Fibroblast of pulmonary artery (primary cell): ENCODE results near the gene MEP1A.
"Not testable (repeated sequence)": the region's sequence is repeated elsewhere in the genome, so short reads cannot be mapped to it uniquely, and the experiment has no call there.

Source experiments
- DNase-seq: peaks from one replicate; pipeline ENCODE4 v3.0.0-alpha.2; 2010; ENCODE audit warnings: low read depth
- H3K4me3 ChIP-seq: replicated peaks from 2 replicates; pipeline ENCODE4 v1.5.1; 2011; ENCODE audit warnings: low read depth, mild to moderate bottlenecking, control low read depth, low read length, moderate library complexity
- TF ChIP-seq, protein P1 (sequence below): IDR thresholded peaks from 2 replicates; pipeline ENCODE4 v1.5.1; 2011; ENCODE audit warnings: mild to moderate bottlenecking, control low read depth, low read length, inconsistent platforms; ENCODE audit errors: missing control alignments

MEP1A gene, protein sequence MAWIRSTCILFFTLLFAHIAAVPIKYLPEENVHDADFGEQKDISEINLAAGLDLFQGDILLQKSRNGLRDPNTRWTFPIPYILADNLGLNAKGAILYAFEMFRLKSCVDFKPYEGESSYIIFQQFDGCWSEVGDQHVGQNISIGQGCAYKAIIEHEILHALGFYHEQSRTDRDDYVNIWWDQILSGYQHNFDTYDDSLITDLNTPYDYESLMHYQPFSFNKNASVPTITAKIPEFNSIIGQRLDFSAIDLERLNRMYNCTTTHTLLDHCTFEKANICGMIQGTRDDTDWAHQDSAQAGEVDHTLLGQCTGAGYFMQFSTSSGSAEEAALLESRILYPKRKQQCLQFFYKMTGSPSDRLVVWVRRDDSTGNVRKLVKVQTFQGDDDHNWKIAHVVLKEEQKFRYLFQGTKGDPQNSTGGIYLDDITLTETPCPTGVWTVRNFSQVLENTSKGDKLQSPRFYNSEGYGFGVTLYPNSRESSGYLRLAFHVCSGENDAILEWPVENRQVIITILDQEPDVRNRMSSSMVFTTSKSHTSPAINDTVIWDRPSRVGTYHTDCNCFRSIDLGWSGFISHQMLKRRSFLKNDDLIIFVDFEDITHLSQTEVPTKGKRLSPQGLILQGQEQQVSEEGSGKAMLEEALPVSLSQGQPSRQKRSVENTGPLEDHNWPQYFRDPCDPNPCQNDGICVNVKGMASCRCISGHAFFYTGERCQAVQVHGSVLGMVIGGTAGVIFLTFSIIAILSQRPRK

GRCh38 chr6:46793138-46793537 is at the start of gene MEP1A:
Gene MEP1A, plus strand, starts transcription at chr6:46793389. Its CDS starts 10 bp downstream, at chr6:46793399.
- H3K4me3 ChIP-seq = no peak within 1 kb of the TSS
- TF ChIP-seq, protein P1, sequence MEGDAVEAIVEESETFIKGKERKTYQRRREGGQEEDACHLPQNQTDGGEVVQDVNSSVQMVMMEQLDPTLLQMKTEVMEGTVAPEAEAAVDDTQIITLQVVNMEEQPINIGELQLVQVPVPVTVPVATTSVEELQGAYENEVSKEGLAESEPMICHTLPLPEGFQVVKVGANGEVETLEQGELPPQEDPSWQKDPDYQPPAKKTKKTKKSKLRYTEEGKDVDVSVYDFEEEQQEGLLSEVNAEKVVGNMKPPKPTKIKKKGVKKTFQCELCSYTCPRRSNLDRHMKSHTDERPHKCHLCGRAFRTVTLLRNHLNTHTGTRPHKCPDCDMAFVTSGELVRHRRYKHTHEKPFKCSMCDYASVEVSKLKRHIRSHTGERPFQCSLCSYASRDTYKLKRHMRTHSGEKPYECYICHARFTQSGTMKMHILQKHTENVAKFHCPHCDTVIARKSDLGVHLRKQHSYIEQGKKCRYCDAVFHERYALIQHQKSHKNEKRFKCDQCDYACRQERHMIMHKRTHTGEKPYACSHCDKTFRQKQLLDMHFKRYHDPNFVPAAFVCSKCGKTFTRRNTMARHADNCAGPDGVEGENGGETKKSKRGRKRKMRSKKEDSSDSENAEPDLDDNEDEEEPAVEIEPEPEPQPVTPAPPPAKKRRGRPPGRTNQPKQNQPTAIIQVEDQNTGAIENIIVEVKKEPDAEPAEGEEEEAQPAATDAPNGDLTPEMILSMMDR = no peak
- DNase-seq = no peak

DNA sequence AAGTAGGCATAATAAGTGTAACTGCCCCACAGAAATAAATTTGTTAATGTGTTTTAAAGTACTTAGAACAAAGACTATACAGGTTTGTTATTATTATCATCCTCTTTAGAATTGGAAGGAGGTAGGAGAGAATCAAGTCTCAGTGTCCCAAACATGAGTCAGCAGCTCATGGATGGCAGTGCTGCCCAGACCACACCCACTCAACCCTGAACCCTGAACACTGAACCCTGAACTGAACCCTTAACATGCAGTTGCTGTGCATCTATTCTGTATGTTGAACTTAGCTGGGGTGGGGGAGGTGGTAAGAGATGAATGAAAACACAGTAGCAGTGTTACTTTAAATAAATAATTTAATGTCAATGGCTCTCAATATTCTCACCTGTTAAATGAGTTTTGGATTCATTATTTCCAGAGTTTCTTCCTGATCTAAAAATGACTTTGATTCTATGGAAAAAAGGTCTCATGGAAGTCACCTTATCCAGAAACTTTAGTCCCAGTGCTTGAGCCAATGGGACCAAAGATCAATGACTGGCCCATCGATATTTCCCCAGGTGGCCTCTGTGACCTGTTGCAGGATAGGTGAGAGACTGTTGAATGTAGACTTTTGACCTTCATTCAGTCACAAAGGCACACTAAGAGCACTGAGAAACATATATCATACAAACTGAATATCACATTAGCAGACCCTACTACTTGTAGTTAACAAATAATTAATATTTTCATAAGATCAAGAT is 49.6 kb upstream of the MEP1A start:
- DNase-seq = no peak
- TF ChIP-seq, protein P1 = no peak
- H3K4me3 ChIP-seq = no peak overlapping the region

DNA sequence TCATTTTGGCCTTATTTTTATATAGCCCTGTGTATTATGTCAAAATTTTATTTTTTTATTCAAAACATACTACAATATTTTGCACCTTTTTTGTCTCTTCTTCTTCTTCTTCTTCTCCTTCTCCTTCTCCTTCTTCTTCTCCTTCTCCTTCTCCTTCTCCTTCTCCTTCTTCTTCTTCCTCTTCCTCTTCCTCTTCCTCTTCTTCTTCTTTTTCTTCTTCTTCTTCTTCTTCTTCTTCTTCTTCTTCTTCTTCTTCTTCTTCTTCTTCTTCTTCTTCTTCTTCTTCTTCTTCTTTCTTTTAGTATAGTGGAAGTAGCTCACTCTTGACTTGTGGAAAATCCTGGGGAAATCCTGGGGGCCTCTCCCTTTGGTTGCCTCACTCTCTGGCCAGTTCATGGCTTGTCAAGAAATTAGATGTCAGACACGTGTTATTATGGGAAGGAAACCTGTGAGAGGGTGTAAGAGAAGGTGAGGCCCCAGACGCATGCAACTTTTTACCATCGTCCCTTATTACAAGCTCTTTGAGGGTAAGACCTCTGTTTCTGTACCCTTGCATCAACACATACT is 48.9 kb upstream of the MEP1A start:
- DNase-seq, H3K4me3 ChIP-seq: not testable (repeated sequence)

- H3K4me3 ChIP-seq = no peak overlapping the region
- no peak for DNase-seq
Measured at GRCh38 chr6:46745973-46746372, 47.2 kb upstream of the MEP1A start.

DNA sequence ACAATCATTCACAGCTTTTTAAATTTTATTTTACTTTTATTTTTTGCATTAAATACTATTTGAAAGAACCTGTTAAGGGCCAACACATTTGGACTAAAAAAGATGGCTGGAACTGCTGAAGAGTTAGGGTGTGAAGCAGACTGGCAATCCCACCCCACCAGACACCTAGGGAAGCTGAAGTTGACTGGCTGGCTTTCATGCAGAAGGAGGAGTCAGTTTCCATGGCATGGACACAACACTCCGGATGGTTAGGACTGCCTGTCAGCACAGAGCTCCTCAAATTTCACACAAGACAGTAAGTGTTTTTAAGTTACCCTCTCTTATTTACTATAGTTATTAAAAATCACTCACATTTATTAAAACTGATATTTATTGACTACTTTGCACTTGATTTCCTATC is 46.5 kb upstream of the MEP1A start, which contains the start of gene ANKRD66:
ANKRD66 (plus strand) TSS at position 238 of the 400 bp plus-strand sequence. CDS start 5,016 bp downstream, outside the sequence.
- H3K4me3 ChIP-seq = no peak within 1 kb of the TSS
- TF ChIP-seq, protein P1 = no peak
- no peak for DNase-seq

More at GRCh38 chr6:46745973-46746372, 47.2 kb upstream of the MEP1A start:
- TF ChIP-seq, protein P1 = no peak

DNA sequence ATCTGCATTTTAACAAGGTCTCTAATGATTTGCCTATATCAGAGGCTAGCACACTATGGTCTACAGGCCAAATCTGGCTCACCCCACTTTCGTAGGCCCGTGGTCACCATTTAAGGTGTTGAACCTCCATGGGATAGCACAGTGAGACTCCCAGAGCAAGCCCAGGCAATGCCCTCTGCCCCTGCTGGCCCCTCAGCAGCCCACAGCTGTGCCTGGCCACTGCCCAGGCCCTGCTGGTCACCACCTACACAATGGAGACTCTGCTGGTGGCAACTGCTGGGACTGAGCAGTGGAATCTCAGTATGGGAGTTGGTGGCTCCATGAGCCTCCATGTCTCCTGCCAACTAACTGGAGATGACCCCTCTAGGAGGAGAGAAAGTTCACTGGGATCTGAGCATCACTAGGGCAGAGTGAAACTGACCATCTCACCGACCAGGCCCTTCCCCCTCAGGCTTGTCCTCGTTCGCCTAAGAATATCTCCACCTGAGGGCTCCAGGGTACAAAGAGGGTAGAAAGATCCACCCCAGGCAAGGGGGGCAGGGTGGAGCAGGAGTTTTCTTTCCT is 44.2 kb upstream of the MEP1A start:
- DNase-seq = no peak
- TF ChIP-seq, protein P1 = no peak
- no peak overlapping the region for H3K4me3 ChIP-seq
